ENCODE measurements around the gene USE1.

Gene USE1

GRCh38 chr19:17235971-17236777 is 21.0 kb downstream of the USE1 start:
- no peak for DNase-seq

DNA sequence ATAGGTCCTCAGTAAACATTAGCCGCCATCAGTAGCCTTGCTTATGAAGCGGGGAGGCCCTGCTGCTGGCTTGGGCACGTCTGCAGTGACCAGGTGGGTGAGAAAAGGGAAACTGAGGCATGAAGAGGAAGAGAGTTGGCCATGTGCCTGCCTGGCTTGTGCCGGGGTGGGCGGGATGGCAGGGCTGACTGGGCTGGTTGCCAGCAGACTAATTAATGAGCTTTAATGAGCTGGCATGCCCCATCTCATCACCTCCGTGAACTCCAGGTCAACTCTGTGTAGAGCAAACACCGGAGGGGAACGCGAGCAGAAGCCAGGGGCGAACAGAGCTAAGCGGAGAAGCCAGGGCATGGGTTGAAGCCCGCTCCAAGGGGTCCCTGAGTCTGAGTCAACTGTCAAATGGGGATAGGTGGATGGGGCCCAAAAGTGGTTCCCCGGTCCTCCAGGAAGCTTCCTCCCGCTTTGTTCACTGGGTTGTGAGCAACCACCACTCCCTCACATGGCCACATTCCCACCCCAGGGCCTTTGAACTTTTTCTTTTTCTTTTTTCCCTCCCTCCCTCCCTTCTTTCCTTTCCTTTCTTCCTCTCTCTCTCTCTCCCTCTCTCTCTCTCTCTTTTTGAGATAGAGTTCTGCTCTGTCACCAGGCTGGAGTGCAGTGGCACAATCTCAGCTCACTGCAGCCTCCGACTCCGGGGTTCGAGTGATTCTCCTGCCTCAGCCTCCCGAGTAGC is 21.8 kb downstream of the USE1 start:
- no peak for DNase-seq

DNA sequence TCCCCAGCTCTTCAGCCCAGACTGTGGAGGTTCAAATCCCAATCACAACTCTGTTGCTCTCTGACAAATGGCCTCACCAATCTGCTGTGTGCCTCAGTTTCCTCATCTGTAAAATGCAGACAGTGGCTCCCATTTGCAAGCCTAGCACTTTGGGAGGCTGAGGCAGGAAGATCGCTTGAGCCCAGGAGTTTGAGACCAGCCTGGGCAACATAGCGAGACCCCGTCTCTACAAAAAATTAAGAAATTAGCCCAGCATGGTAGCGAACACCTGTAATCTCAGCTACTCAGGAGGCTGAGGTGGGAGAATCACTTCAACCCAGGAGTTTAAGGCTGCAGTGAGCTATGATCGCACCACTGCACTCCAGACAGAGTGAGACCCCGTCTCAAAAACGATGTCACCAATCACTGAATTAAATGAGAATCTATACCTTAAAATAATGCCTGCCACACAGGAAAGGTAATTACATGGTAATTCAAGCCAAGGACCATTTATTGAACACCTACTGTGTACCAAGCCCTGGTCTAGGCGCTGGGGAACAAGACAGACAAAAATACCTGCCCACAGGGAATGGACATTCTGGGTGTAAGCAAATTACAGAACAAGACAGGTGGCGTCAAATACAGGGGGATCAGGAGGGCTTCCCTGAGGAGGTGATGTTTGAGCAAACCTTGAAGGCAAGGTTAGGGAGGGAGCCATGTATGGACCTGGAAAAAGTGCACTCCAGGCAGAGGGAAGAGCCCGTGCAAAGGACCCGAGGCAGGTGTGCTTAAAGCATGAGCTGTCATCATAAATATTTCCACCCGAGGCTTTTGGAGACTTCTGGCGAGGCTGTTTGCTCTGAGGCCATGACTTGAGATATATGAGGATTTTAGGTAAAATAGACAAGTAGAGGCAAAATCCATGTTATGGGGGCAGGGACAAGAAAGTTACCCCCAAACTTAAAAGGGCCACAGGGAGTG is 22.9 kb downstream of the USE1 start:
- no peak for DNase-seq

DNA sequence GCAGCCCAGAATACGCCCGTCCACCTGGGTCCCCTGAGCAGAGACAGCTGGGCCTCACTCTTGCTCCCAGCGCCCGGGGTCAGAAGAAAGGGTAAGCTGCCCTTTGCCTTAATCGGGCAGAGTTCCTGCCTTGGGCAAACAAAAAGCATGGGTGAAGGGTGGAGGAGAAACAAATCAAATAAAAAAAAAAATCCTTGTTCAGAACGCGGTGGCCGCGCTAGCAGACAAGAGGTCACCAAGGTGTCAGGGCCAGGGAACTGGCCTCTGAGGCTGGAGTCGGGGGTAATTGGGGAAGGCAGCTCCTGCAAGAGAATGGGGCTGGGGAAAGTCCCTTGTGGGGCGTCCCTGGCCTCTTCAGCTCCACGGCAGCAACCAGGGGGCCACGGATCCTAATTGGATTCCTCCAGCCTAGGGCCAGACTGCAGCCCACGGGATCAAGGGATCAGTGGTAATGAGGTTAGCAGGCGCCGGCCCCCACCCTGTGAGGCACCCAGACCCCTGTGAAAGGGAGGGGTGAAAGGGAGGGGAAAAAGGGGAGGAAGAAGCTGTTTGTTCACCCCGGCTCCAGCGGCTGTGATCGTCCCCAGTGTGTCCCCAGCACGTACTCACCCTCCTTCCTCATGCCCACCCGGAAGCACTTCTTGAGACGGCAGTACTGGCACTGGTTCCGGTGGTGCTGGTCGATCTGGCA is 25.1 kb downstream of the USE1 start:
- no peak for DNase-seq

DNA sequence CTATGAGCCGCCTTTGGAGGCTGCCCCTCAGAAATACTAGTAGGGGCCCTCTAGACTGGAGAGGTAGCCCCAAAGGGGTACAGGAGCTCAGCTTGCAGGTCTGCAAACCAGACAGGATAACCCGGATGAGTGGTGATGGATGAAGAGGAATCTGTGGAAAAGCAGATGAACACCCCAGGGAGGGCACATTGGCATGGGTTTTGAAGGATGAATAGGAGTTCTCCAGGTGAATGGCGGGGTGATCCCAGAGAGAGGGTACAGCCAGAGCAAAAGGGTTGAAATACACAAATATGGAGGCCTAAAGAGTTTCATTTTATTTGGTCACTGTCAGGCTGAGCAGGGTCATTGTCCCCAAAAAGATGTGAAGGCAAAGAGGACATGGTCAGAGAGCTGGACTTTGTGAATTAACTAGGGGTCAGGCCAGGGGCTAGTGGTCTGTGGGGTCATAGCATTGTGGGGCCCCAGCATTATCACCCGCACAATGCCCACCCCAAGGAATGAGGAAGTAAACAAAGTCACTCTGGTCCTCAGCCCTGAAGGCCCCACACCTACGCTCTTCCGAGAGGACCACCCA is 25.8 kb downstream of the USE1 start:
- no peak for DNase-seq

GRCh38 chr19:17242431-17243208 is 27.5 kb downstream of the USE1 start:
- DNase-seq: no peak

DNA sequence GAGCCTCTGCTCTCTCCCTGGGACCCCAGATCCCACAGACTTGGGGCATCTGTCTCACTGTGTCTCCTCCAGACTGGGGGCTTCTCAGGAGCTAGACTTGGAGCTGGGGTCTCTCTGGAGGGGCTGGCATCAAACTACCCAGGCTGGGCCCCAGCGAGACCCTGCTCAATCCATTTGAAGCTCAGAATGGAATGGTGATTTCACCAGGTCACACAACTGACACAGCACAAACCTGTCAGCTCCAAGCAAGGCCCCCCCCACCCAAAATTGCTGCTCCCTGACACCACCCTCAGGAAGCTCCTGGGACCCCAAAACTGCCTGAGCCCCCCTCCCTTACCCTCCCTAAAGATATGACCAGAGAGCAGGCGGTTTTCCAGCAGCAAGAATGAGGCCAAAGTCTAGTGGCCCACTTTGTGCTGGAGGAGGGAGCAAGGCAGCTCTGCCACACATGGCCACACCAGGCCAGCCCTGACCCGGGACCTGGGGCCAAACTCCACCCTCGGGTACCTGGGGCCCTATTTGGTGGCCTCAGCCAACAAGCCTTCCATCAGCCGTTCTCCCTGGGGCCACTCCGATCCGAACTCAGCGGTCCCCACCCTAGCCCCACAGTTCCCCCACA is 28.2 kb downstream of the USE1 start:
- DNase-seq: no peak

DNA sequence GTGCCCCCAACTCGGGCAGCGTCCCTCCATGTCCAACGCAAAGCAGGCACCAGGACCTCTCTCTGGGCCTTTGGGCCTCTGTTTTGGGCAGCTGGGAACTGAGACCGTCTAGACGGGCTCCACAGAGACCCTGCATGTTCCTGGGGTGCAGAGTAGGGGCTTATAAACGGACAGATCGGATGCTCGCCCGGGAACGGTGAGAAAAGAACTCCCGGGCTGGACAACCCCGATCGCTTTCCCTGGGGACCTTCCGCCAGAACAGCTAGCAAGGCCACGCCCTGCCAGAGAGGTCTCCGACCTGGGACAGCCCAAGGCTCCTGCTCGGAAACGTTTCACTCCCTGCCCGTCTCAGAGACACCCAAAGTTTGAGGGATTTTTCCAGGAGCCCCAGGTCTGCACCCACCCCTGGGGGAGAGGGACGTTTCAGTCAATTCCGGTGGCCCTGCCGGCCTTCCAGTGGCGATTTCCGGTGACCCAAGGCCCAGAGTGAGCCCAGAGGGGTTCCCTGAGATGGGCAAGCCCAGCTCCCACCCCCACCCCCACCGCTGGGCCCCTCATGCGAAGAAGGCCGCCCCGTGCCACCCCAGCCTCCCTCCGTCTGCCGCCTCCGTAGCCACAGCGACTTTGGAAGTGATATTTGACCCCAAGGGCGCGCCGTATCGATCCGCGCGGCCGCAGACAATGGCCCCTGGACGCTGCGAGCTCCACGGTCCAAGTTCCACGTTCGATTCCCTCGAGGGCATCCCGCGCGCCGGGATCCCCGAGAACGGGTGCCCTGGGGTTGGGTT is 28.9 kb downstream of the USE1 start:
- DNase-seq: no peak

GRCh38 chr19:17244618-17245534 is 29.7 kb downstream of the USE1 start:
- no peak for DNase-seq

DNA sequence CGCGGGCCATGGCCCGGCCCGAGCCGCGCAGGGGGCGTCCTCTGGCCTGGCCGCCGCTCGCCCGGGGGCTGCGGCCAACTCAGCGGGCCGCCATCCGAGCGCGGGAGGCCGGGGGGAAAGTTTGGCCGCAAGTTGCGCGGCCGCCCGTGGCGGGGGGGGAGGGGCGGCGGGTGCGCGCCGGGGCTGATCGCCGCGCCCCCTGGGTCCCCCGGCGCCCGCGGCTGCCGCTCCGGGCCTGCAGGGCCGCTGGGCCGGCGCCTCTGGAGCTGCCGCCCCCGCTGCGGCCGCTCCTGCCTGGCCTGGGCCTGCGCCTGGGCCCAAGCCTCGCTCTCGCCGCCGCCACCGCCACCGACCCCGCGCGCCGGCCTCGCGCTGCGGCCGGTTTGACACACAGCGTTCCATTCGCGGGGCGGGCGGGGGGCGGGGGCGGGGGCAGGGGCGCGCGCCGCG is 30.4 kb downstream of the USE1 start, which contains the start of gene NR2F6:
NR2F6 (minus strand) TSS at position 385 of the 450 bp plus-strand sequence. CDS start 699 bp downstream, outside the sequence.
- no peak for DNase-seq

GRCh38 chr19:17246681-17247425 is 31.7 kb downstream of the USE1 start:
- DNase-seq: no peak

DNA sequence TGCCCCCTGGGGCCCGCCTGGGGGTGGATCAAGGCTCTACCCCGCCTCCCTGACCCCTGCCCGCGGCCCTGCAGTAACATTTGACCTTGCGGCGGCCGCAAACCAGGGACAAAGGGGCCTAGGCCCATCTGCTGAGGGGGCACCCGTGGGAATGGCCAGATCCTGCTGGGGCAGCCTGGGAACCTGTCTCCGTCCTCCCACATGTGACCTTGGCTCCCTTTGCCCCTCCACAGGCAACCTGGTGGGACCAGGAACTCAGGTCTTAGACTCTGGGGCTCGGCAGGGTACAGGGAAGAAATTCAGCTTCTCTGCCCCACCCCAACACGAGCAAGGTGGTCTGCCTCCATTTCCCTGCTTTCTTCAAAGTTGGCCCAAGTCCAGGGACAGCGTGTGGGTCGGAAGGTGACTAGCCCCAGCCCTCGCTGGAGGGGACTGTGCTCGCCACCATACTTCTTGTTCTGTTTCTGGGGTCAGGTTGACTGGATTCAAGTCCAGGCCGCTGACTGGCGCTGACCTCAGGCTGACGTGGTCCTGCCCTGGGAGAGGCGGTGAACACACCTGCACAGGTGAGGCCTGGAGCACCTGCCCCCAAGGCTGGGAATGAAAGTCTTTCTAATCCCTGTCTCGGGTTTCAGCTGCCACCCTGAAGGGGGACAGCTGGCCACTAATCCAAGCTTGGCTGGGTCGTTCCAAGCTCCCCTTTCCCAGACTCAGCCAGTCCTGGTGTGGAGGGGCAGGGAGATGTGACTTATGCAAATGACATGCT is 33.0 kb downstream of the USE1 start:
- no peak for DNase-seq

DNA sequence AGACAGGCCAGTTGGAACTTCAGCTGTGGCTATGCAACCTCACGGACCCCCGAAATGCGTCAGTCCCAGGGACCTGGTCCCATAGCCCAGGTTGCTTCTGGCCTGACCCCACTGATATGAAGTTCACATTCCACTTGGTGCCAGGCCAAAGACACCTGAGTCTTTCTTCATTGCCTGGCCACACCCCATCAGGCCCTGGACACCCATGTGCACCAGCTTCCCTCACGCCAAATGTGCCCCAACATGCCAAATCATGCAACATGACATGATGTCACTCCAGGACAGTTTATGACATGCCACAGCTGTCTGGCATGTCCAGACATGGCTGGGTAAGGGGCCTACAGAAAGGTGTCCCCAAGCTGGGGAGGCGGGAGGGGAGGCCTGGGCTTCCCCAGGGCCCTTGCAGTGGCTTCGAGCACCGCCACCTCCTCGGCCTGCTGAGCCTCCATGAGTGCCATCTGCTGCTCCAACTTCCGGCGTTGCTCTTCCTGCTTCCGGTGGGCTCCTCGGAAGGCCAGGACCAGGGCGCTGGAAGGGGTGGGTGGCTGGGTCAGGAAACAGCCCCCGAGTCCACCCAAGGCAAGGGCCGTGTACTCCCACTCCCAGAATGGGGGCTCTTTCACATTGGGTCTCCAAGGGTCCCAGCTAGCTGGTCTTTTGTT is 34.9 kb downstream of the USE1 start:
- no peak for DNase-seq

DNA sequence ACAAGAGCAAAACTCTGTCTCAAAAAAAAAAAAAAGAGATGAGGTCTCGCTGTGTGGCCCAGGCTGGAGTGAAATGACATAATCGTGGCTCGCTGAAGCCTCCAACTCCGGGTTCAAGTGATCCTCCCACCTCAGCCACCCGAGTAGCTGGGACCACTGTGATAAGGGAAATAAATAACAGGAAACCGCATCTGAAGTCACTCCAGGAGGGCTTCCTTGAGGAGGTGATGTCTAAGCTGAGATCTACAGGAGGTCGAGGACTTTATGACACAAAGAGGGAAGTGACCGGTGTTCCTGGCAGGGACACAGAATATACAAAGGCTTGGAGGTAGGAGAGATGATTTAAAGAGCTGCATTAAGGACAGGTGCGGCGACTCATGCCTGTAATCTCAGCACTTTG is 39.5 kb downstream of the USE1 start:
- no peak for DNase-seq

GRCh38 chr19:17255150-17255621 is 40.0 kb downstream of the USE1 start:
- no peak for DNase-seq

- no peak for DNase-seq
These were observed 41.0 kb downstream of the USE1 start for GRCh38 chr19:17256130-17256529.
